H1 (cell line): ENCODE measurements around the gene ZNF674. TPM values are rescaled to one million over a fixed set of nuclear protein-coding genes. Genes with fewer than 3 reads are reported as not detected.

Experiments
- CTCF ChIA-PET: fragments of 300-600 bp; sonication (Branson Sonifier 250); formaldehyde crosslinking; loops from one replicate; lab custom pipeline; 2021; ENCODE audit not compliant: partially characterized antibody; lab: Charles Lee
- POLR2A ChIA-PET: fragments of 300-600 bp; sonication (Branson Sonifier 250); formaldehyde crosslinking; loops from one replicate; lab custom pipeline; 2021; ENCODE audit warnings: inconsistent platforms; ENCODE audit not compliant: partially characterized antibody; lab: Charles Lee
- DNase-seq, 2 experiments: peaks; one replicate each; pipeline versions ENCODE4 v3.0.0 to v3.0.0-alpha.2; 2010 to 2022; ENCODE audit warnings: low spot score in 2 of 2, low read depth in 1 of 2, mixed read lengths in 1 of 2
- FAIRE-seq: peaks from 2 replicates; lab custom pipeline; 2011; peaks lifted over from hg19 to GRCh38; lab: Jason Lieb, UNC
- H2AFZ ChIP-seq: 2 replicates; pipeline ENCODE4 v1.8.1; 2012; ENCODE audit warnings: low read length, inconsistent platforms
- H2AK5ac ChIP-seq: 2 replicates; pipeline ENCODE4 v1.6.1; 2013; ENCODE audit warnings: low read depth, low read length
- H2BK120ac ChIP-seq: replicated peaks from 2 replicates; pipeline ENCODE3; 2013; ENCODE audit warnings: low read depth, low read length, inconsistent platforms
- H2BK12ac ChIP-seq: 2 replicates; pipeline ENCODE4 v1.6.1; 2013; ENCODE audit warnings: low read depth, low read length
- H2BK15ac ChIP-seq: 2 replicates; pipeline ENCODE4 v1.6.1; 2013; ENCODE audit warnings: low read length
- H2BK20ac ChIP-seq: 2 replicates; pipeline ENCODE4 v1.6.1; 2013; ENCODE audit warnings: low read length
- H2BK5ac ChIP-seq: 2 replicates; pipeline ENCODE4 v1.6.1; 2013; ENCODE audit warnings: low read depth, low read length
- H3K14ac ChIP-seq: 2 replicates; pipeline ENCODE4 v1.6.1; 2013; ENCODE audit warnings: inconsistent platforms; ENCODE audit not compliant: insufficient read length
- H3K18ac ChIP-seq: 2 replicates; pipeline ENCODE4 v1.6.1; 2013; ENCODE audit warnings: low read length; ENCODE audit errors: extremely low read depth
- H3K23ac ChIP-seq: 2 replicates; pipeline ENCODE4 v1.6.1; 2013; ENCODE audit warnings: inconsistent platforms; ENCODE audit not compliant: insufficient read length
- H3K23me2 ChIP-seq: 2 replicates; pipeline ENCODE4 v1.6.1; 2013; ENCODE audit warnings: low read depth, low read length
- H3K27ac ChIP-seq: 2 replicates; pipeline ENCODE4 v1.6.1; 2011; ENCODE audit warnings: low read depth, low read length, inconsistent platforms
- H3K27me3 ChIP-seq, 4 experiments: replicated peaks in 1 of 4; 1 replicate in 1 of 4; 2 replicates in 3 of 4; pipeline versions ENCODE4 v1.6.1 to v1.8.1; 2011 to 2013; ENCODE audit warnings: low read length in 3 of 4, mild to moderate bottlenecking in 3 of 4, inconsistent platforms in 2 of 4, mixed read lengths in 2 of 4, moderate library complexity in 1 of 4; ENCODE audit not compliant: control insufficient read depth in 3 of 4, insufficient read depth in 3 of 4; ENCODE audit errors: extremely low read depth in 1 of 4
- H3K36me3 ChIP-seq, 4 experiments: 2 replicates each; pipeline versions ENCODE4 v1.6.1 to v1.8.1; 2011 to 2013; ENCODE audit warnings: mild to moderate bottlenecking in 4 of 4, low read length in 3 of 4, moderate library complexity in 2 of 4, control low read depth in 1 of 4, inconsistent platforms in 1 of 4; ENCODE audit not compliant: insufficient read depth in 4 of 4, control insufficient read depth in 2 of 4
- H3K4ac ChIP-seq: replicated peaks from 2 replicates; pipeline ENCODE3; 2013; ENCODE audit warnings: low read length, low read depth, mixed read lengths, inconsistent platforms; ENCODE audit not compliant: insufficient read length
- H3K4me1 ChIP-seq, 4 experiments: replicated peaks in 1 of 4; 1 replicate in 1 of 4; 2 replicates in 3 of 4; pipeline versions ENCODE4 v1.6.1 to v1.8.1; 2011 to 2013; ENCODE audit warnings: low read length in 3 of 4, inconsistent platforms in 2 of 4, mixed read lengths in 1 of 4; ENCODE audit not compliant: insufficient read depth in 4 of 4, control insufficient read depth in 3 of 4
- H3K4me2 ChIP-seq, 2 experiments: 2 replicates each; pipeline versions ENCODE4 v1.6.1 to v1.8.1; 2011 to 2013; ENCODE audit warnings: low read depth in 2 of 2, low read length in 2 of 2, control low read depth in 1 of 2, inconsistent platforms in 1 of 2, mild to moderate bottlenecking in 1 of 2; ENCODE audit not compliant: insufficient read depth in 1 of 2
- H3K4me3 ChIP-seq, 4 experiments: fragments of 200-600, 300-600 bp in 1 of 4; sonication (generic), shearing (Covaris generic), sonication (Bioruptor Twin) in 1 of 4; 2 replicates each; pipeline versions ENCODE4 v1.5.1 to v1.8.1; 2011 to 2016; ENCODE audit warnings: low read length in 4 of 4, low read depth in 3 of 4, control low read depth in 2 of 4, inconsistent platforms in 2 of 4, mild to moderate bottlenecking in 2 of 4, mixed read lengths in 1 of 4, moderate library complexity in 1 of 4; ENCODE audit not compliant: insufficient read depth in 2 of 4; ENCODE audit errors: extremely low read depth in 1 of 4
- H3K56ac ChIP-seq: replicated peaks from 2 replicates; pipeline ENCODE3; 2013; ENCODE audit warnings: low read depth, mild to moderate bottlenecking, mixed read lengths, low read length, inconsistent platforms; ENCODE audit not compliant: insufficient read length
- H3K79me1 ChIP-seq: 2 replicates; pipeline ENCODE4 v1.6.1; 2013; ENCODE audit warnings: low read depth, low read length, control low read depth
- H3K79me2 ChIP-seq, 2 experiments: 2 replicates each; pipeline versions ENCODE4 v1.6.1 to v1.8.1; 2012 to 2013; ENCODE audit warnings: low read length in 2 of 2, mild to moderate bottlenecking in 2 of 2, inconsistent platforms in 1 of 2; ENCODE audit not compliant: insufficient read depth in 2 of 2, control insufficient read depth in 1 of 2
- H3K9ac ChIP-seq, 4 experiments: replicated peaks in 1 of 4; 1 replicate in 1 of 4; 2 replicates in 3 of 4; pipeline versions ENCODE4 v1.6.1 to v1.8.1; 2011 to 2013; ENCODE audit warnings: low read depth in 3 of 4, low read length in 3 of 4, control low read depth in 2 of 4, mild to moderate bottlenecking in 2 of 4, moderate library complexity in 2 of 4, inconsistent platforms in 1 of 4; ENCODE audit errors: extremely low read depth in 1 of 4
- H3K9me3 ChIP-seq, 2 experiments: 2 replicates each; pipeline versions ENCODE4 v1.6.1 to v1.8.1; 2012 to 2013; ENCODE audit warnings: mild to moderate bottlenecking in 2 of 2, moderate library complexity in 2 of 2, control low read depth in 1 of 2, inconsistent platforms in 1 of 2, low read depth in 1 of 2, low read length in 1 of 2, mixed read lengths in 1 of 2; ENCODE audit not compliant: insufficient read depth in 2 of 2
- H4K20me1 ChIP-seq, 2 experiments: replicated peaks in 1 of 2; 2 replicates each; pipeline versions ENCODE3 to v1.8.1; 2011 to 2013; ENCODE audit warnings: inconsistent platforms in 2 of 2, low read length in 2 of 2, mild to moderate bottlenecking in 1 of 2; ENCODE audit not compliant: insufficient read depth in 2 of 2, control insufficient read depth in 1 of 2
- H4K5ac ChIP-seq: 2 replicates; pipeline ENCODE4 v1.6.1; 2013; ENCODE audit warnings: low read length, low read depth, mixed read lengths, inconsistent platforms; ENCODE audit not compliant: insufficient read length
- H4K8ac ChIP-seq: 2 replicates; pipeline ENCODE4 v1.8.0; 2013; ENCODE audit warnings: mild to moderate bottlenecking, moderate library complexity, low read length, inconsistent platforms; ENCODE audit not compliant: insufficient read depth; ENCODE audit errors: extremely low read depth
- H4K91ac ChIP-seq: replicated peaks from 2 replicates; pipeline ENCODE3; 2013; ENCODE audit warnings: low read length, mixed read lengths, inconsistent platforms; ENCODE audit not compliant: insufficient read length
- ATF2 ChIP-seq: IDR thresholded peaks from 2 replicates; pipeline ENCODE4 v1.6.1; 2012; ENCODE audit warnings: low read length, inconsistent platforms
- BRCA1 ChIP-seq: IDR thresholded peaks from 2 replicates; pipeline ENCODE4 v1.6.1; 2012; ENCODE audit warnings: low read depth, low read length, improper control_type of control experiment
- E2F6 ChIP-seq: IDR thresholded peaks from 2 replicates; pipeline ENCODE4 v1.6.1; 2012; ENCODE audit warnings: inconsistent platforms
- EGR1 ChIP-seq: IDR thresholded peaks from 2 replicates; pipeline ENCODE4 v1.6.1; 2011; ENCODE audit warnings: low read depth, low read length, borderline replicate concordance
- KDM1A ChIP-seq: fragments of 200-600, 300-600 bp; sonication (generic); IDR thresholded peaks from 2 replicates; pipeline ENCODE4 v1.7.1; 2016; ENCODE audit warnings: mild to moderate bottlenecking, low read length, borderline replicate concordance
- USF2 ChIP-seq: IDR thresholded peaks from 2 replicates; pipeline ENCODE4 v1.6.1; 2011; ENCODE audit warnings: low read length, improper control_type of control experiment
- ZNF274 ChIP-seq: IDR thresholded peaks from 2 replicates; pipeline ENCODE4 v1.7.0; 2012; ENCODE audit warnings: low read length, borderline replicate concordance; ENCODE audit errors: extremely low read depth
- WGBS, 2 experiments: shearing (Covaris generic) in 1 of 2; methylation state at CpG; one replicate each; pipeline versions ENCODE4 v1.1.6 to v1.1.7; 2013 to 2015; ENCODE audit warnings: low lambda C conversion rate in 2 of 2, mixed read lengths in 2 of 2, inconsistent platforms in 1 of 2, low coverage in 1 of 2, missing lambda C conversion rate in 1 of 2; ENCODE audit not compliant: insufficient replicate concordance in 2 of 2, insufficient coverage in 1 of 2, insufficient read length in 1 of 2; ENCODE audit errors: extremely low coverage in 1 of 2, missing lambda C conversion rate in 1 of 2; 5-methylcytosine and 5-hydroxymethylcytosine counted together
- polyA plus RNA-seq, 7 experiments: library from polyadenylated mRNA; depleted of rRNA in 3 of 7; stranded (reverse) in 5 of 7; unstranded in 2 of 7; fragments of >200 nt in 5 of 7; fragments of 200-250 nt in 2 of 7; gene quantifications; 1 replicate in 5 of 7; 2 replicates in 1 of 7; 4 replicates in 1 of 7; pipeline versions ENCODE4 v1.2.1 to v1.2.3, GENCODE V29; 2011 to 2013; ENCODE audit warnings: missing spikeins in 2 of 7, mixed read lengths in 2 of 7
- total RNA-seq: library from RNA; stranded (reverse); fragmentation: NEBNext Ultra II Directional; extraction: Animal tissue kit (Norgen Biotek cat#: 25700); gene quantifications from 2 replicates; pipeline ENCODE4 v1.2.1, GENCODE V29; 2021

Gene ZNF674
- total and polyA plus RNA-seq, 2 of the 8 experiments (the other 6 are each of a cell fraction or from before 2014, with no cell fraction given) = 2.0 to 7.4 TPM

- Histone ChIP-seq H2AK5ac (no peak overlapping the region), H3K9ac (no peak overlapping the region), H3K23ac (no peak overlapping the region), H3K4ac (no peak overlapping the region), H2BK120ac (no peak overlapping the region), H2AFZ (no peak overlapping the region), H3K27me3 (no peaks in the 10 kb centered on the region), H3K4me3 (no peak overlapping the region), H3K4me1 (no peaks in the 10 kb centered on the region; a peak in 1 of 7 replicates), H3K4me2 (no peak overlapping the region), H2BK20ac (no peak overlapping the region), H3K36me3 (peaks cover 0 to 3% (median 0%) of the 10 kb centered on the region in 4 experiments; a peak in 2 of 8 replicates), H3K18ac (no peak overlapping the region), H2BK15ac (no peak overlapping the region), H3K79me1 (no peaks in the 10 kb centered on the region), H4K8ac (no peak overlapping the region), H3K79me2 (no peaks in the 10 kb centered on the region), H3K23me2 (no peaks in the 10 kb centered on the region), H3K9me3 (no peaks in the 10 kb centered on the region), H3K27ac (no peak overlapping the region), H2BK5ac (no peak overlapping the region), H4K20me1 (no peaks in the 10 kb centered on the region), H3K56ac (no peak overlapping the region), H2BK12ac (no peak overlapping the region), H3K14ac (no peak overlapping the region), H4K91ac (no peak overlapping the region), H4K5ac (no peak overlapping the region)
- DNase-seq (no peak), FAIRE-seq (no peak)
- TF ChIP-seq BRCA1 (no peak), E2F6 (no peak), USF2 (no peak), EGR1 (no peak), ATF2 (no peak), KDM1A (no peak), ZNF274 (no peak)
- ChIA-PET POLR2A (no interaction called here), CTCF (no interaction called here)
- 97% methylated on average over 3 of the region's 3 CpGs; no CpG with 5 or more reads in 1 of the 2 experiments for WGBS, 2 experiments
Observed at GRCh38 chrX:46456125-46456922, 88.9 kb downstream of the ZNF674 start.
